Measurements from ENCODE around the gene TULP3.

Gene TULP3

DNA sequence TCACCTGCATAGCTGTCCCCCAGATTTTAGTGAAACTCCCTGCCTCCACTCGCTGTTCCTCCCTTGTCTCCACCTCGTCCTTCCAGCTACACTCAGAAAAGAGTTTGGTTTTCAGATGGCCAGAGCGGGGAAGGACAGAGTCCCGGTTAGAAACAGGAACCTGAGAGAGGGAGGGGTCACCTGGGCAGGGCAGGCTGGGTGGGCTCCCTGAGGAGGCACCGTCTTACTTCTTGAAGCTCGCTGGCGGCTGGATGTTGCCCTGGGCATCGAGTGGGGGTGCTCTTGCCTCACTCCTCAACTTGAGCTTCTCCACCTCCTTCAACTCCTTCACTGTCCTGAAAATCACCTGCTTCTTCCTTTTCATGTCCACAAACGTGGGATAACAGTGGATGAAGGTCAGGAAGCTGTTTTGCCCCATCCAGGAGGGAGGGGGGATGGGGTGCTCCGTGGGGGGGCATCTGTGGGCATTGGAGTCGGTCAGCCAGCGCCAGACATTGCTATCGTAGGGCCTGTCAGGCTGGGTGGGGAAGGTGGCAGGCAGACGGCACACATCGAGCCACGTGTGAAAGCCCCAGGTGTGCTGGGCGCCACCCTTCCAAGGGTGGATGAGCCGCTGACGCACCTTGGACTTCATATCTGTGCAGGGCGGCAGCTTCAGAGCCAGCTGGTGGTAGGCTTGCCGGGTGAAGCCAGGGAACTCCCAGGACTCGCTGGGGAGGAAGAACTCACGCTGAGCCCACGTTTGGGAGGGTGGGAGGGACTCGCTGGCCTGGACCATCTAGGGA, 35.8 kb upstream of the TULP3 start:
- TF ChIP-seq, protein P1, sequence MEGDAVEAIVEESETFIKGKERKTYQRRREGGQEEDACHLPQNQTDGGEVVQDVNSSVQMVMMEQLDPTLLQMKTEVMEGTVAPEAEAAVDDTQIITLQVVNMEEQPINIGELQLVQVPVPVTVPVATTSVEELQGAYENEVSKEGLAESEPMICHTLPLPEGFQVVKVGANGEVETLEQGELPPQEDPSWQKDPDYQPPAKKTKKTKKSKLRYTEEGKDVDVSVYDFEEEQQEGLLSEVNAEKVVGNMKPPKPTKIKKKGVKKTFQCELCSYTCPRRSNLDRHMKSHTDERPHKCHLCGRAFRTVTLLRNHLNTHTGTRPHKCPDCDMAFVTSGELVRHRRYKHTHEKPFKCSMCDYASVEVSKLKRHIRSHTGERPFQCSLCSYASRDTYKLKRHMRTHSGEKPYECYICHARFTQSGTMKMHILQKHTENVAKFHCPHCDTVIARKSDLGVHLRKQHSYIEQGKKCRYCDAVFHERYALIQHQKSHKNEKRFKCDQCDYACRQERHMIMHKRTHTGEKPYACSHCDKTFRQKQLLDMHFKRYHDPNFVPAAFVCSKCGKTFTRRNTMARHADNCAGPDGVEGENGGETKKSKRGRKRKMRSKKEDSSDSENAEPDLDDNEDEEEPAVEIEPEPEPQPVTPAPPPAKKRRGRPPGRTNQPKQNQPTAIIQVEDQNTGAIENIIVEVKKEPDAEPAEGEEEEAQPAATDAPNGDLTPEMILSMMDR (IDR thresholded peaks at IDR 0.05) = no peak
- Histone ChIP-seq H3K4me3 (no peak overlapping the region), H3K27ac (peak overlapping the region in 1 of 2 donors; percentile 62)
- no peak for DNase-seq (ENCODE audit: low spot score)

DNA sequence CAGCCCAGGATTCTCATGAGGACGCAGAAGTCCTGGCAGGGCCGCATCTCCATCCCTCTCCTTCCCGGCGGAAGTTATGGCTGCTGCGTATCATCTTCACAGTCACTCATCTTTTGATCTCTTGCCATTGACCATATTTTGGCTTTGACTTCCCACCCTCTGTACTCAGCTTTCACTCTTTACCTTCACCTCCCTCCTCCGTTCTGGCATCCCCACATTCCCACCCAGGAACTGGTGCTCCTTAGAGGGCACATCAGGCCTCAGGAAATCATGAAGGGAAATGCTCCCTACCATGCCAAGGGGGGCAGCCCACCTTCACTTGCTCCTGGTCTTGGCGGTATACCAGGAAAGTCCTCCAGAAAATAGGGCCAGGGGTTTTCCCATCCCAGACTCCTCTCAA, 35.1 kb upstream of the TULP3 start:
- Histone ChIP-seq H3K27ac (peak overlapping the region in 1 of 2 donors; percentile 62), H3K4me3 (no peak overlapping the region)
- TF ChIP-seq, protein P1 (IDR thresholded peaks at IDR 0.05) = no peak
- no peak for DNase-seq (ENCODE audit: low spot score)

DNA sequence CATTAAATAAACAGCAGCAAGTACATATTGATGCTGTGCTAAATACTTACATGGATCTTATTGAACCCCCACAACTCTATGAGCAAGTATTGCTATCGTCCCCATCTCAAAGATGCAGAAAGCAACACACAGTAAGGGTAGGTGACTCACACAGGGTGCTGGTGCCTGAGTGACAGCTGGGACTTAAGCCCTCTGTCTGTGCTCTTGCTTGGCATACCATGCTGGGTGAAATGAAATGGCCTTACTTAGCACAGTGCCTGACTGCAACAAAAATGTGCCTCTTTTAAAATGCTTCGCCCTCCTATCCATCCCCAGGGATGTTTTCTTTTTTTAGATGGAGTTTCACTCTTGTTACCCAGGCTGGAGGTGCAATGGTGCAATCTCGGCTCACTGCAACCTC, 34.6 kb upstream of the TULP3 start:
- Histone ChIP-seq H3K4me3 (no peak overlapping the region), H3K27ac (peak overlapping the region in 1 of 2 donors; percentile 62)
- TF ChIP-seq, protein P1 (IDR thresholded peaks at IDR 0.05) = no peak
- no peak for DNase-seq (ENCODE audit: low spot score)

DNA sequence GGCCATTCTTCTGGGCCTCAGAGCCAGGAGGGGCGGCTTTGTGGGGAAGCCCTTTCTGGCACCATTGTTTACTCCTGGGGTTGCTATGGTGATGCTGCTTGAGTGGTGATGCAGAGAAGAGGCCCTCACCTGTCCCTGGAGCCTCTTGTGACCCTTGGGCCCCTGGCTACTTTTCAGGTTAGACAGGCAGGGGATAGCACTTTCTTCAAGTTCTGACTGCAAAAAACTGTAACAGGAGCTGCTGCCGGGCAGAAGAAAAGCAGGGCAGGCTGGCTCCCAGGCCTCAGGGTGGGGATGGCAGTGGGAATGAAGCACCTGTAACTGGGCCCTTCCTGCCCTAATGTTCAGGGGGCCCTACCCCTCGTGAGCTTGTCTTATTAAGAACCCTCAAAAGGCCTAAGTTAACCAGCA, 33.7 kb upstream of the TULP3 start, which contains the start of gene TEX52:
Gene TEX52, minus strand, starts transcription at position 19 of the 411 bp plus-strand sequence. Its CDS starts 13 bp downstream, at position 6.
- Histone ChIP-seq H3K27ac (peak within 1 kb of the TSS in 1 of 2 donors; percentile 62), H3K4me3 (no peak within 1 kb of the TSS)
- DNase-seq (ENCODE audit: low spot score) = no peak
- TF ChIP-seq, protein P1 (IDR thresholded peaks at IDR 0.05) = no peak

DNA sequence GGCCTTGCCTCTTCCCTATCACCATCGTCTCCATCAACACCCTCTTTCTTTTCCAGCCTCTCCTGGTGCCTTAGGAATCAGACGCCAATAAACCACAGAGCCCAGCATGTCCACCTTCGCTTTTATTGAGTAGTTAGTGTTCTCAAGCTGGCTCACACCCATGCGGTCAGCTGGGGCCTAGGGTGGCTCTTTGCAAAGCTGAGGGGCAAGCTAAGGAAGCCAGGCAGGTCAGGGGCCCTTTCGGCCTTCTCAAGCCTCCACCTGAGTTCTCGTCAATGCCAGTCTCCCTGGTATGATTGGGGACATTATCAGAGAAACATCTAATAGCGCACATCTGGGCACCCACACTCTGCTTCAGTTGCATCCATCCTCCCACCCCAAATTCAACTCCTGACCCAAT, 33.1 kb upstream of the TULP3 start:
- Histone ChIP-seq H3K4me3 (no peak overlapping the region), H3K27ac (no peak overlapping the region)
- no peak for DNase-seq (ENCODE audit: low spot score)
- TF ChIP-seq, protein P1 (IDR thresholded peaks at IDR 0.05) = no peak

DNA sequence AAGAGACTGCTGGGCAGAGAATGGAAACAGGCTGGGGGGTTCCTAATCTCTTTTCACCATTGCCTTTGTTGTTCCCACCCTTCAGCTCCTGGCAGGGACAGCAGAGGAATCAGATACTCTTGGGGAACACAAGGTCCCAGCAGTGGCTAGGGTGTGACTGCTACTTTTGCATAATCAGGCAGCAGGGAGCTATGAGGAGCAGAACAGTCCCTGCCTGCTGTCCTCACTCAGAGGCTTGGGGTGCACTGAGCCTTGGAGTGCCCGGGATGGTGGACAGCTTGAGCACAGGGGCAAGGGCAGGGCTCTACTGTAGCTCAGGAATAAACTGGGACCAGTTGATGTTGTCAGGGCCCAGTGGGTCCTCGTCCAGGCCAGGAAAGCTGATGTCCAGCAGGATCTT, 32.4 kb upstream of the TULP3 start:
- DNase-seq (ENCODE audit: low spot score) = no peak
- Histone ChIP-seq H3K4me3 (no peak overlapping the region), H3K27ac (peak overlapping the region in 1 of 2 donors; percentile 63)
- TF ChIP-seq, protein P1 (IDR thresholded peaks at IDR 0.05) = no peak

DNA sequence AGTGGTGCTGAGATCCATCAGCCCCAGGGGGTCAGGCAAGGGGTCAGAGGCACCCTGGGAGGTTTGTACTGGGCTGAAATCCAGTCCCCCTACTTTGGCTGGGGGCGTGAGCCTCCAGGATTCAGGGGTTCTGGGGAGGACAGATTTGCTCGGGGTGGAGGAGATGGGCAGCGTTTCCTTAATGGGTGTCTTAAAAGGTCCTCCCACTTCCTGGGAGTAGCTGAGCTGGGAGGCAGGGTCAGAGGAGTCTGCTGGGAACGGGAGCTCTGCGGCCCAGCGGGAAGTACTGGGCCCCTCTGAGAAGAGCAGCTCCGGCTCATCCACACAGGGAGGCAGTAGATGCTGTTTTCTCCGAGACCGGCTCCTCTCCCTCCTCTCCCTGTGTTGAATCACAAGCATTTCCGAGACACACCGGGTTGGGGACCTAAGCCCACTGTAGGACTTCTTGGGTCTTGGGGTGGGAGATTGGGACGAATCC, 31.7 kb upstream of the TULP3 start:
- Histone ChIP-seq H3K4me3 (peak overlapping the region; percentile 24), H3K27ac (peak overlapping the region in 1 of 2 donors; percentile 63)
- DNase-seq (ENCODE audit: low spot score) = no peak
- TF ChIP-seq, protein P1 (IDR thresholded peaks at IDR 0.05) = no peak

Data from coronary artery (tissue), 2 donors.